Nucleus accumbens (tissue), 56 donors: Measurements from ENCODE around the gene BIRC5.
"Not testable (repeated sequence)": the region's sequence is repeated elsewhere in the genome, so short reads cannot be mapped to it uniquely, and the experiment has no call there.

Experiments
- DNase-seq, 56 donors: peaks; one replicate each; lab custom pipeline; 2025; lab: John Stamatoyannopoulos, UW

BIRC5 gene

DNA sequence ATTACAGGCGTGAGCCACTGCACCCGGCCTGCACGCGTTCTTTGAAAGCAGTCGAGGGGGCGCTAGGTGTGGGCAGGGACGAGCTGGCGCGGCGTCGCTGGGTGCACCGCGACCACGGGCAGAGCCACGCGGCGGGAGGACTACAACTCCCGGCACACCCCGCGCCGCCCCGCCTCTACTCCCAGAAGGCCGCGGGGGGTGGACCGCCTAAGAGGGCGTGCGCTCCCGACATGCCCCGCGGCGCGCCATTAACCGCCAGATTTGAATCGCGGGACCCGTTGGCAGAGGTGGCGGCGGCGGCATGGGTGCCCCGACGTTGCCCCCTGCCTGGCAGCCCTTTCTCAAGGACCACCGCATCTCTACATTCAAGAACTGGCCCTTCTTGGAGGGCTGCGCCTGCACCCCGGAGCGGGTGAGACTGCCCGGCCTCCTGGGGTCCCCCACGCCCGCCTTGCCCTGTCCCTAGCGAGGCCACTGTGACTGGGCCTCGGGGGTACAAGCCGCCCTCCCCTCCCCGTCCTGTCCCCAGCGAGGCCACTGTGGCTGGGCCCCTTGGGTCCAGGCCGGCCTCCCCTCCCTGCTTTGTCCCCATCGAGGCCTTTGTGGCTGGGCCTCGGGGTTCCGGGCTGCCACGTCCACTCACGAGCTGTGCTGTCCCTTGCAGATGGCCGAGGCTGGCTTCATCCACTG lies at the start of gene BIRC5:
BIRC5 (plus strand) TSS at position 238 of the 690 bp plus-strand sequence; CDS start at position 302, 64 bp downstream.
- peak in 54 of 56 donors; percentile 43 to 93 (median 75) for DNase-seq

GRCh38 chr17:78164748-78165607 lies 49.1 kb upstream of the BIRC5 start:
- no peak for DNase-seq

DNA sequence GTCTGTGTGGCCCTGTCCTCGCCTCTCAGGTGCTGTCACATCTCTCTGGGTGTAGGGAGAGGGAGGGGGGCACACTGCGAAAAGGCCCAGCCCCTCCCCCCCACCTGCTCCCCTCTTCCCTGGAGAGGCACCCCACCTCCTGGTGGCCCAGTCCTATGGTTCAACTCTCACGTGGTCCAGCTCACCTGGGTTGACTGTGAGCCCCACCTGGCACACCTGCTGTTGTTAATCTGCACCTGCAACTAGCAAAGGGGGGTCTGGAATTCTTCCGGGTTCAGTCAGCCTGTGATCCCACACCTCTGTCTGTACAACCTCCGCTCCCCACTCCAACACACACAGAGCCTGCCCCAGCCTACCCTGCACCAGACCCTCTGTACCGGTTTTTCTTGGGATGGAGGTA lies 47.6 kb upstream of the BIRC5 start:
- DNase-seq: no peak

DNA sequence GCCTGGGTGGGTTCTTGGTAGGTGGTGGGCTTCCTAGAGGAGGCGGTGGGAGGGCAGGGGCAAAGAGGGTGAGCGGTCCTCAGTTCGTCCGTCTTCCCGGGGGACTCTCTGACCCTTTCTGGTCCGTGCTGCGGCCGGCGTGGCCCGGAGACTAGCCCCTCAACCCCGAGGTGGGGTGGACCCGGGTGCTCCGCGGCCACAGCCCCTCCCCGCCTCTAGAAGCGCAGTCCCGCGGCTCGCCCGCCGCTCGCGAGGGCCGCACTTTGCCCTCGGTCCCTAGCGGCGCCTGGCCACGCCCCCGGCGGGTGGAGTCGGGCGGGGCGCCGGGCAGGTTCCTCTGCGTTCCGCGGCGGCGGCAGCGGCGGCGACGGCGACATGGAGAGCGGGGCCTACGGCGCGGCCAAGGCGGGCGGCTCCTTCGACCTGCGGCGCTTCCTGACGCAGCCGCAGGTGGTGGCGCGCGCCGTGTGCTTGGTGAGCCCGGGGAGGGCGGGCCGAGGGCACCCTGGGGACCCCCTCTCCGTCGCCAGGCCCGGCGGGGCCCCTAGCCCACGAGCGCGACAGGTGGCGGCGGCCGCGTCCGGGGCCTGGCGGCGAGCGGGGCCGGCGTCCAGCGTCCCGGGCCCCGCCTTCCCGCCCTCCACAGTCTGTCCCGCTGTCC lies 45.7 kb upstream of the BIRC5 start, which contains the start of gene SYNGR2:
SYNGR2 (plus strand) TSS at position 340 of the 661 bp plus-strand sequence; CDS start at position 376, 36 bp downstream.
- DNase-seq: peak in 48 of 56 donors; percentile 10 to 87 (median 50)

DNA sequence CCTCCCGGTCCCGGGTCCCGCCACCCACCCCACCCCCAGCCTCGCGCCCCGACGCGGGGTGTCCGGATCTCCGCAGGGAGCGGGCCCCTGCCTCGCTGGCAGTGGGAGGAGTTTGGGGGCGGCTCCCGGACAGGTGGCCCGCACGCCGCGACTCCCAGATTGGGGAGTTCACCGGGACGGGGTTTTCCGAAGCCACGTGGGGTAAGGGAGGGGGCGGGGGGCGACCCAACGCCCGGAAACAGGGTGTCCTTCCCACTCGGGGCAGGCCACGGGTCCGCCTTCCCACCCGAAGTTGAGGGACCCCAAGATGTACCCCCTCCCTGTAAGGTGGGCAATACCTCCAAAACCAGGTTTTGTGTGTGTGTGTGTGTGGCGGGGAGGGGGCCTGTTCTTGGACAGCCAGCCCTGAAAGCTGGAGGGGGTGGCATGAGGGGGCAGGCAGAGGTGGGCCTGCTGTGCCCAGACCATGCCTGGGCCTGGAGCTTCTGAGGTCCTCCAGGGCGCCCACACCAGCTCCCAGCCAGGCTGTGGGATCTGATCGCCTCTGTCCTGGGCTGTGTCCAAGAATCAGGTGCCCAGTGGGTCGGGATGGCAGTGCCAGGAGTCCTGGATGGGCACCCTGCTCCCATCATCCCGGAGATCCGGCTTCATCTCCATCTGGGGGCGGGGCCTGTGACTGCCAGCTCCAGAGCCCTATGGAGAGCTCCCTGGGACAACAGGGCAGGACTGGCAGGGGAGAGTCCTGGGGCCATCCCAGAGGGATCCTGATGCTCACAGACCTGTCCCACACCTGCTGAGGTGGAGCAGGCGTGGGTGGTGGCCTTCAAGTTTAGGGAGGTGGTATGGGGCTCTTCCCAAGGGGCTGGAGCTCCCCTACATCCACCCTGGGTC lies 44.9 kb upstream of the BIRC5 start:
- DNase-seq: peak in 45 of 56 donors; percentile 12 to 78 (median 38)

GRCh38 chr17:78170692-78171590 lies 43.1 kb upstream of the BIRC5 start:
- DNase-seq: peak in 1 of 56 donors; percentile 19

DNA sequence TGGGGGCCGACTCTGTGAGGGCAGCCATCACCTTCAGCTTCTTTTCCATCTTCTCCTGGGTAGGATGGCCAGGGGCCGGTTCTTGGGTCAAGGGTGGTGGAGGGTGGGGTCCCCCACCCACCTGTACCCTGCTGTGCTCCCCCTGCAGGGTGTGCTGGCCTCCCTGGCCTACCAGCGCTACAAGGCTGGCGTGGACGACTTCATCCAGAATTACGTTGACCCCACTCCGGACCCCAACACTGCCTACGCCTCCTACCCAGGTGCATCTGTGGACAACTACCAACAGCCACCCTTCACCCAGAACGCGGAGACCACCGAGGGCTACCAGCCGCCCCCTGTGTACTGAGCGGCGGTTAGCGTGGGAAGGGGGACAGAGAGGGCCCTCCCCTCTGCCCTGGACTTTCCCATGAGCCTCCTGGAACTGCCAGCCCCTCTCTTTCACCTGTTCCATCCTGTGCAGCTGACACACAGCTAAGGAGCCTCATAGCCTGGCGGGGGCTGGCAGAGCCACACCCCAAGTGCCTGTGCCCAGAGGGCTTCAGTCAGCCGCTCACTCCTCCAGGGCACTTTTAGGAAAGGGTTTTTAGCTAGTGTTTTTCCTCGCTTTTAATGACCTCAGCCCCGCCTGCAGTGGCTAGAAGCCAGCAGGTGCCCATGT lies 42.3 kb upstream of the BIRC5 start:
- not testable (repeated sequence) for DNase-seq

DNA sequence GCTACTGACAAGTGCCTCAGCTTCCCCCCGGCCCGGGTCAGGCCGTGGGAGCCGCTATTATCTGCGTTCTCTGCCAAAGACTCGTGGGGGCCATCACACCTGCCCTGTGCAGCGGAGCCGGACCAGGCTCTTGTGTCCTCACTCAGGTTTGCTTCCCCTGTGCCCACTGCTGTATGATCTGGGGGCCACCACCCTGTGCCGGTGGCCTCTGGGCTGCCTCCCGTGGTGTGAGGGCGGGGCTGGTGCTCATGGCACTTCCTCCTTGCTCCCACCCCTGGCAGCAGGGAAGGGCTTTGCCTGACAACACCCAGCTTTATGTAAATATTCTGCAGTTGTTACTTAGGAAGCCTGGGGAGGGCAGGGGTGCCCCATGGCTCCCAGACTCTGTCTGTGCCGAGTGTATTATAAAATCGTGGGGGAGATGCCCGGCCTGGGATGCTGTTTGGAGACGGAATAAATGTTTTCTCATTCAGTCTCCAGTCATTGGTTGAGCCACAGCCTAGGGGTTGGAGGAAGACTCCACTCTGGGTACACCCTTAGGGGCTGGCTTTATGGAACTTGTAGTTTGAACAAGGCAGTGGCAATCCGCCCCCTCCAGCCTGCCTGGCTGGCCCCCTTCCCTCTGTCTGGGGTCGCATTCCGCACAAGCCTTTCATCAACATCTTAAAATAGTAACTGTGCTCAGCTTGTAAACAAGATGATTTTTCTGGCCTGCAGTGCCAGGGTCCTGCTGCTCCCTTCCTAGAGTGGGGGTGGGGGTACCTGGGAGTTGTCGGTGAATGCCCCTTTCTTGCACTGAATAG lies 41.6 kb upstream of the BIRC5 start:
- peak in 7 of 56 donors; percentile 12 to 46 (median 29) for DNase-seq

- DNase-seq: no peak
Measured at GRCh38 chr17:78173097-78173715, 40.8 kb upstream of the BIRC5 start.

GRCh38 chr17:78174346-78174869 lies 39.6 kb upstream of the BIRC5 start:
- DNase-seq: peak in 55 of 56 donors; percentile 43 to 94 (median 78)

DNA sequence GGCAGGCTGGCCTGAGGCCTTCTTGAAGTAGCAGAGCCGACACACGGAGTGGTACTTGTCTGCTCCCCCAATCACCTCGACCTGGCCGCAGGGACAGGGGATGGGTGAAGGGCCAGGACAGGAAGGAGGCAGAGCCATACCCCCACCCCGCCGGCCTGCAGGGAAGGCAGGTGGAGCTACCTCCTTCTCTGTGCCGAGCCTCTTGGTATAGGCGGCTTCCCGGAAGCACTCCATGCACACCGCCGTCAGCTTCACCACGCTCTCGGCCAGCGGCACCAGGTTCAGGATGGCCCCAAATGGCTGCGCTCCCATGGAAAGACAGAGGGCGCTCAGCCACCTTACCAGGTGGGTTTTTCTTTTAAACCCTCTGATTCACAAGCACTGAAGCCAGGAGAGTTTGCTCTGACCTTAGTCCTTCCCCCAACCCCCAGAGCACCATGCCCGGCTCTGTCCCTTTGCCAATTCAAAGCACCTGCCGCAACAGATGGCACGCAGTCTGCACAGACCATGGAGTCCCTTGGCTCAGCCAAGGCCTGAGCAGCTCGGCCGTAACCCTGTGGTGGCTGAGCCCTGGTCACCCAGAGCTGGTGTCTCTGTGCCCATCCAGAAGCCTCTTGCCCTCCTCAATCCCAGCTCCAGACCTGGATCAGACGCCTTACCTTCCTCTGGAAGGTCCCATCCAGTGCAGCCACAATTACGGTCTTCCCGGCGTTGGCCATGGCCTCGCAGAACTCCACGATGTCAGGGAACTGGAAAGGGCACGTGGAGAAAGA lies 39.0 kb upstream of the BIRC5 start:
- DNase-seq: peak in 1 of 56 donors; percentile 48

GRCh38 chr17:78175643-78175981 lies 38.4 kb upstream of the BIRC5 start:
- no peak for DNase-seq

DNA sequence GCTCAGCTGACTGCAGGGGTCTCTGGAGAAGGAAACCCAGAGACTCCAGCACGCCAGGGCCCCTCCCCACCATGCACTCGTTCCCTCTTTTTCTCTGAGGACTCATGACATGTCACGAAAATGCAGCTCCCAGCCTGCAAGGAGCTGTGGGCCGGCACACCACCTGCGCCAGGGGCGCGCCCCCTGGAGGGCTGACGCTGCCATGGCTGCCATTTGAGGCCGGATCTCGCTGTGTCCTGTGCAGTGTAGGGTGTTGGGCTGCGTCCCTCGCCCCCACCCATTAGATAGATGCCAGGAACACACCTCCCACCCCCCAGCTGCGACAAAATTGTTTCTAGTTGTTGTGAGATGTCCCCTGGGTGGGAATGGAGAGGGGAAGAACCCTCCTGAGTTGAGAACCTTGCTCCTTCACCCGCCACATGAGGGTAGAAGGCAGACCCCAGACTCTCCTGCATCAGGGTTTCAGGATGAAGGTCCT lies 37.5 kb upstream of the BIRC5 start:
- peak in 45 of 56 donors; percentile 13 to 78 (median 39) for DNase-seq

- no peak for DNase-seq
Measured at GRCh38 chr17:78179372-78179771, 34.7 kb upstream of the BIRC5 start.

DNA sequence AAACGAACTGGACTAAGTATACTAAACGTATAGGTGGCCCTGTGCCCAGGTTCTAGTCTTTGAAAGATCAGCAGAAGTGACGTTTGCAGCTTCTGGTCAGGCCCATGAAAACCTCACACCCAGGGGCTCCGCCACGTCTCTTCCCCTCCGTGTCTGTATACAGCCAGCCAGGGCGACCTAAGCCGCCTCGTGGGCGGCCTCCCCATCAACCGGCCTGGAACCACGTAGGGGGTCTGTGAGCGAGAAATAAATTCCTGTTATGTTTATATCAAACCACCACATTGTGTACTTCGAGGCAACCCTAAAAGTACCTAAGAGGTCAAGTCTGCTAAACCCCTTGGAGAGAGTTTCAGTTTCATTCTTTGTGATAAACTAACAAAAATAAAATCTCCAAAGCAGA lies 34.0 kb upstream of the BIRC5 start:
- DNase-seq: no peak

- no peak for DNase-seq
Measured at GRCh38 chr17:78180508-78180907, 33.5 kb upstream of the BIRC5 start.
